Glomerular endothelial cell (primary cell): ENCODE measurements around the gene DCD. TPM values are rescaled to one million over a fixed set of nuclear protein-coding genes. Genes with fewer than 3 reads are reported as not detected.
"Not testable (repeated sequence)": the region's sequence is repeated elsewhere in the genome, so short reads cannot be mapped to it uniquely, and the experiment has no call there.

Source experiments
- DNase-seq: peaks from one replicate; pipeline ENCODE4 v3.0.0-alpha.2; 2011; ENCODE audit warnings: low read depth, low spot score; ENCODE audit errors: extremely low read depth
- total RNA-seq: library from RNA; depleted of rRNA; stranded (reverse); fragments of >200 nt; gene quantifications from 2 replicates; pipeline ENCODE4 v1.2.3, GENCODE V29; 2015

DCD gene
- total RNA-seq, 1 donor from 2014 or later = not detected

- no peak for DNase-seq
Observed at GRCh38 chr12:54657105-54657607, 9.0 kb upstream of the DCD start.

GRCh38 chr12:54654926-54655325 is 6.8 kb upstream of the DCD start:
- DNase-seq = no peak

DNA sequence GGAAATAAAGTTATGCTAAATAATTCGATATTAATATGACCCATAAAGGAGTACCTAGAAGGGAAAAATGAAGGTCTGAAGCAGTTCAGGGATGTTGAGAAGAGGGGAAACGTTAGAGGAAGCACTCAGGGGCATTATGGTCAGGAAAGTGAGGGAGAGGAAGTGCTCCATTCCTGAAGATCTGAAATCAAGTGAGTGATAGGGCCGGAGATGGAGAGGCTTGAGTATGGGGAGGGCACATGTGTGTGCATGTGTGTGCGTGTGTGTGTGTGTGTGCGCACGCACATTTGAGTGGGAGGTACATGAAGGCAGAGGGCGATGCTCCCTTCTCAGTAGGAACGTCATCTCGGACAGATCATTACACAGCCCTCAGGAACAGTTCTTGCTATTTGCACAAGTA is 4.9 kb upstream of the DCD start:
- no peak for DNase-seq

- DNase-seq = no peak
Observed at GRCh38 chr12:54650889-54651288, 2.7 kb upstream of the DCD start.

DNA sequence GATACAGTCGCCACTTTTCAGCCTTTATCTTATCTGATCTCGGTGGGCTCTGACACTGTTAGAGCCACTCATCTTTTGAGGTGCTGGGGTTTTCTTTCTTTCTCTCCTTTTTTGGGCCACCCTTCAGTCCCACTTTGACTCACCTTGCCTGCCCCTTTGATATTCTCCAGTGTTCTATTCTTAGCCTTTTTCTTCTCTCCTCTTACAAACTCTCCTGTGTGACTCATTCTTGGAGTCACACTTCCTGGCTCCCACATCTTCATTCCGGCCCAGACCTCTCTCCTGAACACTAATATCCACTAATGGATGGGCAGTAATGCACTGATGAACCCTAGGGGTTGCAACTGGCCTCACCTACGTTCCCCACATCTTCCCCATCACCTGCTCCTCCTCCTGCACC is 2.2 kb upstream of the DCD start:
- no peak for DNase-seq

DNA sequence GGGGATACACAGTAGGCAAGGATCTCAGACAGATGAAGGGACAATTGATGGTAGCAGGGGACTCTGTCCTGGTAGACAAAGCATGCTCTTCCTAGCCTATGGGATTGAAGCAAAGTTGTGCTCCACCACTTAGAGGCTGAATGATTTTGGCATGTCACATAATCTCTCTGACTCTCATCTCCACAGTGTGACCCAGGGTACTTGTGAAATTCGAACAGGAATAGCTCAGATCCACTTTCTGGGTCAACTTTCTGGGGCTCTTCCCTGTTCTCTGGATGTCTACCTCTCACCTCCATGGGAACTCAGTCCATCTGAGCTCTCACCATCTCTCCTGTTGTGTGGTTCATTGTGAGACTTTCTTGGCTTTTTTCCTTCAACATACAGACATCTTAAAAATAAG is 1.7 kb upstream of the DCD start:
- no peak for DNase-seq

DNA sequence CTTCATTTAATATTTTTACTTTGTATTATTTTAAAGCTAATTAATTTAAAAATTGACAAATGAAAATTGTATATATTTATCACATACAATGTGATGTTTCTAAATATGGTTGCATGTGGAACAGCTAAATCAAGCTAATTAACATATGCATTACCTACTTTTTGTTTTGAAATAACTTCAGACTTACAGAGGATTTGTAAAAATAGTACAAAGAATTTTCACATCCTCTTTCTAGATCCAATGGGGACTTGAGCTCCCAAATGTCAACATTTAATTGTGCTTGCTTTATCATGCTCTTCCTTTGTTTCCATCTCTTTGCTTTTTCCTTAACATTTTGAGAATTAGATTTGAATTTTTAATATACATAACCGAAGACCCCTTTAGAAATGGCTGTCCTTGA is 6.6 kb downstream of the DCD start:
- DNase-seq = no peak

DNA sequence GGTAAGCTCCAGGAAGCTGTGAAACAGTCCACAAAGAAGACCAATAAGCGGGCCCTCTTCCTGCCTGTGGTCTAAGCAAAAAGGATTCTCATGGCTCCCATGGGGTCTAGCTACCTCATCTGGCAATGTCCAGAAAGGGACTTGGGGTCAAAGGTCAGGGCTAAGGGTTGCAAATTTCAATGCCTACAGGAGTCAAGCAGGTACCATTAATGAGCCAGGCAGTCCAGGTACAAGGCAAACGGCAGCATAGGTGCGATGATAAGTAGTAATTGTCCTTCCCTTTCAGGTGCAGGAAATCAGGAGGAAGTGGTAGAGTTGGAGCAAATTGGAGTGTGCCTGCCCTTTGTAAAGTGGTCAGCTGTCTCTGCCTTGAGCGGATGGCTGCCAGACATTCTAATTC is 7.1 kb downstream of the DCD start:
- no peak for DNase-seq

DNA sequence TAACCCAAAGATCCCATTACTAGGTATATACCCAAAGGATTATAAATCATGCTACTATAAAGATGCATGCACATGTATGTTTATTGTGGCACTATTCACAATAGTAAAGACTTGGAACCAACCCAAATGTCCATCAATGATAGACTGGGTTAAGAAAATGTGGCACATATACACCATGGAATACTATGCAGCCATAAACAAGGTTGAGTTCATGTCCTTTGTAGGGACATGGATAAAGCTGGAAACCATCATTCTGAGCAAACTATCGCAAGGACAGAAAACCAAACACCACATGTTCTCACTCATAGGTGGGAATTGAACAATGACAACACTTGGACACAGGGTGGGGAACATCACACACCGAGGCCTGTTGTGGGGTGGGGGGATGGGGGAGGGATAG is 9.1 kb downstream of the DCD start:
- not testable (repeated sequence) for DNase-seq

GRCh38 chr12:54634795-54635194 is 13.4 kb downstream of the DCD start, which contains the start of gene LACRT:
Gene LACRT (minus strand): TSS chr12:54634895. CDS start chr12:54634841, 54 bp downstream.
- no peak for DNase-seq

GRCh38 chr12:54631988-54632728 is 16.0 kb downstream of the DCD start:
- DNase-seq = no peak

DNA sequence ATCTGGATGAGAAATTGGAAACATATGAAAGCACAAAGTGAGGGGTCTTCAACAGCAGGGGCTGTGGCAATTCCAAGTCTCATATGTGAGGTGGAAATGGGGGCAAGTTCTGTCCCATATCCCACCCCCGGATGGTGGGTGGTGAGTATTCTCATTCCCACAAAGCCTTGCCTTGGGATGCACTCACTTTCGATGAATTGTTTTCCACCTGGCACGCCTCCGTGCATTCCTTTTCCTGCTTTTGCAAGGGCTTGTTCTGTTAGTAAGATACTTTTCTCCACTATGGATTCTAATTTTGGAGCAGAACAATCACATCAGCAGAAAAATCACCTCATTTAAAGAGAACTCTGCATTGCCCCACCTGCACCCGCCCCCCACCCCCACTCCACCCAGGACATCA is 16.6 kb downstream of the DCD start:
- no peak for DNase-seq

- DNase-seq = no peak
Observed at GRCh38 chr12:54629925-54630324, 18.2 kb downstream of the DCD start.

- no peak for DNase-seq
Observed at GRCh38 chr12:54628186-54628846, 19.8 kb downstream of the DCD start.

DNA sequence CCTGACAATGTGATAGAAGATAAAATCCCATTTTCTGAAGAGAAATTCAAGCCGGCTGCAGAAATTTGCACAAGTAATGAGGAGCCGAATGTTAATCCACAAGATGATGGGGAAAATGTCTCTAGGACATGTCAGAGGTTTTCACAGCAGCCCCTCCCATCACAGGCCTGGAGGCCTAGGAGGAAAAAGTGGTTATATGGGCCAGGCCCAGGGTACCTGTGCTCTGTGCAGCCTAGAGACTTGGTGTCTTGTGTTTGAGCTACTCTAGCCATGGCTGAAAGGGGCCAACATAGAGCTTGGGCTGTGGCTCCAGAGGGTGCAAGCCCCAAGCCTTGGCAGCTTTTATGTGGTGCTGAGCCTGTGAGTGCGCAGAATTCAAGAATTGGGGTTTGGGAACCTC is 20.9 kb downstream of the DCD start:
- DNase-seq = no peak

- DNase-seq = no peak
Observed at GRCh38 chr12:54625598-54625997, 22.6 kb downstream of the DCD start.

- DNase-seq = no peak
Observed at GRCh38 chr12:54624315-54625279, 23.6 kb downstream of the DCD start.

DNA sequence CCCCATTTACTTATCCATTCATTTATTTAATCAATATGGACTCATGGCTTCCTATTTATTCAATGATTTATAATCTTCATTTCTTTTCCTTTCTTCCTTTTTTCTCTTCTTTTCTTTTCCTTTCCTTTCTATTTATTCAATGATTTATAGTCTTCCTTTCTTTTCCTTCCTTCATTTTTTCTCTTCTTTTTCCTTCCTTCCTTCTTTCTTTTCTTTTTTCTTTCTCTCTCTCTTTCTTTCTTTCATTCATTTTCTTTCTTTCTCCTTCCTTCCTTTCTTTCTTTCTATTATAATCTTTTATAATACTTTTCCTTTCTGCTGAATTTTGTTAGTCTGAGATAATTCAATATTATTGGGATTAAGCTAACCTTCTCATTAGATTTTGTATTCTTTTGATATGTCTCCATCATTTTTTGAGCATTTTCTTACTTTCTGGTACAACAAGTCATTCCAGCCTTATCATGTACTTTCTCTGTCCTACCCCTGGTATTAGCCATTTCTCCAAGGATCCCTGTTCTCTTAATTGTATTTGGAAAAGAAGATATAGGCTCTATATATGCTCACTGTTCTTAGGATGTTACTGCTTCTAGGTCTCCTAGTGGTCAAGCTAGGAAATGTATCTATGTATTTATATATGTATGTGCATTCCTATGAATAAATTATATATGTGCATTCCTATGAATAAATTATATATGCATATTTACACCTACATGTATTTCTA is 25.5 kb downstream of the DCD start:
- no peak for DNase-seq

GRCh38 chr12:54616933-54617680 is 31.1 kb downstream of the DCD start:
- no peak for DNase-seq
